NCI-H82 treated with DMSO at 0.1 percent for 48 hours (cell line): ENCODE measurements around the gene MYBPC1.

Experiments
- DNase-seq: peaks from one replicate; lab custom pipeline; 2025; ENCODE audit not compliant: unreplicated experiment; lab: John Stamatoyannopoulos, UW

The MYBPC1 gene

GRCh38 chr12:101599771-101600484 is 5.2 kb downstream of the MYBPC1 start:
- no peak for DNase-seq

DNA sequence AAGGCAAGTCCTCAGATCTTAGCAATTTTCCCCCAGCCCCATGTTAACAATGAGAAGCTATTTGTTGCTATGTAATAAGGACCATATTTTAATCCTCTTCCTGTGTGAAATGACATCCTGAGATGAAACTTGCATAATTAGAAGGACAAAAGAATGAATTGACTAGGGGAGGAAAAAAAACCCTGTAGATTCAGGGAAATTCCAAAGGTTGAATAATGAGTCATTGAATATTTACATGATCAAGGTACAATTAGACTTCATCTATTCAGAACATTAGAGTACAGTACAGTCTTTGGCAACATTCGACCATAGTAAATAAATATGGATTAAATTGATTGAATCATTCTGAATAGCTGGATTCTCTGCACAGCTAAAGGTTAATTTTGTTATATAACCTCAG is 9.4 kb downstream of the MYBPC1 start:
- DNase-seq, result no peak

GRCh38 chr12:101607894-101608293 is 13.1 kb downstream of the MYBPC1 start:
- DNase-seq, result no peak

GRCh38 chr12:101608301-101609133 is 13.7 kb downstream of the MYBPC1 start:
- no peak for DNase-seq

- DNase-seq, result no peak
Measured at GRCh38 chr12:101609198-101609597, 14.4 kb downstream of the MYBPC1 start.

- DNase-seq, result no peak
Measured at GRCh38 chr12:101612160-101612916, 17.6 kb downstream of the MYBPC1 start.

DNA sequence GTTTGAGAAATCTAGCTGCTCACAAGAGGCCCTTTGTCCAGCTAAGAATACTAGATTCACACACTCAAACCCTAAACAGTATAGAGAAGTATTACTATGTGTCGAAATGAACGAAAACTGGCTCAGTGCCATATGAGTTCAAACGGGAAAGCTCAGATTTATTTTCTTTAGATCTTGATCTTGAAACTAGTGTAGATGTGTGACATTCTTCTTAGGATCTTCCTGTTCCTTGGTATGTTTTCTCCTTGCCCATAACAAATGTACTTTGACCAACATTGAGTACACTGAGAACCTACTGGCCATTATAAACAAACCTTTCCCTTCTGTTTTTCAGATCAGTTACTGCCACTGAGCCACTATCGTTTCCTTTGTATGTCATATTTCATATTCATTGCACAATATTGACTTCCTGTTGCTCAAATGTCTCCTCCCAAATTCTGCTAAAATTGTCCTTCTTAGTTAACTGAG is 21.3 kb downstream of the MYBPC1 start:
- no peak for DNase-seq

DNA sequence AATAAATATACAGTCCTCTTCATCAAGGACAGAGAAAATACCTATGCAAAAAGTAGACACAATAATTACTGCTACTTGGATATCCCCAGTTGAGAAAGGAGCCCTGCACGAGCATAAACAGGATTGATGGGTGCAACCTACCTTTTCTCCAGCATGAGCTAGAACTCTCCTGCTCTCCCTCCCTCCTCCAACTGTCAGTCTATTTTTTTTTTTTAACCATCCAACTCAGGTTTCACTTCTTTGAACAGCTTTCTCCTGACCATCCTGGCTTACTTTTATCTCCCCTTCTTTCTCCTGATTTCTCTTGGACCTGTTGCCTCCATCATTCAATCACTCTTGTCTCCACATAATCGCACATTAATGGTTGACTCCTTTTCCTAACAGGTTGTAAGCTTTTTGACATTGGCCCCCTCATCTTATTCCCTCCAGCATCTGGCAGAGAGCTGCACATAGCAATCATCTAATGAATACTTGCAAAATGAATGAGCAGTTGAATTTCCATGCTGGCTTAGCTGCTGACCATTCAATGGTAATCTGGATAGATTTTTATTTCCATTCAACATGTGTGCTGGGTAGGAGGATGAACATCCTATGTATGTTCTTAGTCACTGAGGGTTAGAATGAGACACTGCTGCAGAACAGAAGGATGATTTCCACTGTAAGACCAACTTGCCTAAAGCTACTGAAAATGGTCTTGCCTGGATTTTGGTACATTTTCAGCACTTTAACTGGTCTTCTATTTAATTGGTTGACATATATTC is 24.4 kb downstream of the MYBPC1 start:
- DNase-seq, result no peak

- no peak for DNase-seq
Measured at GRCh38 chr12:101619858-101620761, 25.3 kb downstream of the MYBPC1 start.

DNA sequence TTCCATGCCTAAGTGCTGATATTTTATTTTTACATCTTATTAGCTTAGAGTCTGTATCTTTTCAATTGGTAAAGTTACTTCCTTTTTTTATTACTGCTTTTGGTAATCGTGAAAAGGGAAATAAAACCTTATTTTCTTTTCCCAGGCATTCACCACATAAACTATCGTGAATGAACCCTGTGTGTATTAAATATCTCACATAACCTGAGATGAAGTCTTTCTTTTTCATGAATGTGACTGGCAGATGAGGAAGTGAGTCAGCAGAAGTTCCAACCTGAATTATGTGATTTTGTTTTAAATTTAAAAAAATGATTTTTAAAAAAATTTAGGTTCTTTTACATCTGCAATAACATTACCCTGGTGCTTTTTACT is 26.0 kb downstream of the MYBPC1 start:
- no peak for DNase-seq

- DNase-seq, result no peak
Measured at GRCh38 chr12:101628676-101629075, 33.9 kb downstream of the MYBPC1 start.

GRCh38 chr12:101634724-101635123 is 40.0 kb downstream of the MYBPC1 start:
- DNase-seq, result no peak

DNA sequence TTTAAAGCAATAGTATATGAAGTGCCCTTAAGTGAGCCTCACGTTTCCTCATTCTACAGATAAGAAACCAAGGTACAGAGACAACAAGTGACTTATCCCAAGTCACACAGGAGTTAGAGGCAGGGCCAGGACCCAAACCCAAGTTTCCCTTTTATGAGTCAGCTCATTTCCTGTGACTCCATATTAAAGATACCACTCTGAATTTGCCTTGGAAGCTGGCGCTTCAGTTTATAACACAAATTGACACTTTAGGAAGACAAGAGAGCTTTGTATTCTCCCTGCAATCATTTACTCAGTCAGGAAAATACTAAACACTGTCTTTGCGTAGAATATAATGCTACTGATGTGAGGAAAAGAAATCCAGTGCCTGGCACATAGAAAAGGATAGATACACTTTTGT is 43.2 kb downstream of the MYBPC1 start:
- no peak for DNase-seq

DNA sequence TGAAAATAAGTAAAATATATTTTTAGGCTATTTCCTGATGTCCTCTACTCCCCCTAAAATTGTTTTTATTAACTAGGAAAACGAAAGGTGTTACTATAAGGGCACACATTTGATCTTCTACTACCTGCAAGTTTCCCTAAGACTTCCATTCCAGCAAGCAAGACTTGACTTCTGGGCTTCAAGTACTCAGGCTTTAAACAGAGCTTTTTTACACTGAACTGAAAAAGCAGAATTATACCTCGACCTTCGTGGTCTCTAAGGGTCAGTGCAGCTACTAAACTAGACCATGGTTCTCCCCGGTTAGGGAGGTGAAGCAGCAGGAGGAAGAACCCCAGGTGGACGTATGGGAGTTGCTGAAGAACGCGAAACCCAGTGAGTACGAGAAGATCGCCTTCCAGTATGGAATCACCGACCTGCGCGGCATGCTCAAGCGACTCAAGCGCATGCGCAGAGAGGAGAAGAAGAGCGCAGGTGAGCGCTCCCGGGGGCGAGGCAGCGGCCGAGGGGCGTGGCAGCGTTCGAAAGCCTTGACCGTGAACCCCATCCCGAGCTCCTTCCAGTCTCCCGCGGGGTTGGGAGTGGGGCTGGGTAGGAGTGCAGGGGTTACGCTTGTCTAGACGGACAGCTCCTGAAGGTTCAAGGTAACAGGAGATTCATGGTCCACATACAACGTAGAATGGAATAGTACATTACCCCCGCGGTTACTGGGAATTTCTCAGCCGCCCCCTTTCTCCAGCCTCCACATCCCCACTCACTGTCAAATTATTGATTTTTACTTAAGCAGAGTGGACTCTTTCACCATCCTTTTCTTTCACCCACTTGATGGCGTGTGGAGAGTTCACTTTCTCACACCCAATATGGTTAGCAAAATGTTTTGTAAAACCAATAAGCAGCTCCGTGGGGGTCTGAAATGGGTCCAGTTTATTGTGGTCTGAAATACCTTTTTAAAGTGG is 47.6 kb downstream of the MYBPC1 start:
- DNase-seq, result no peak

DNA sequence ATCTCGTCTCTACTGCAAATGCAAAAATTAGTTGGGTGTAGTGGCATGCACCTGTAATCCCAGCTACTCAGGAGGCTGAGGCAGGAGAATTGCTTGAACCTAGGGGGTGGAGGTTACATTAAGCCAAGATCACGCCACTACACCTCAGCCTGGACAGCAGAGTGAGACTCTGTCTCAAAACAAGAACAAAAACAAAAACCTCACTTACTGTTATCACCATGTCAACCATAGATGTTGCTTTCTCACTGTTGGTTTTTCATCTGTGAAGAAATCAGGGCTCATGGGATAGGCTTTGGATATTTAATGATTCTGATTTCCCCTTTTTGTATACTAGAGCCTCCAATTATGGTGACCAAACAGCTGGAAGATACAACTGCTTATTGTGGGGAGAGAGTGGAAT is 52.9 kb downstream of the MYBPC1 start:
- no peak for DNase-seq

DNA sequence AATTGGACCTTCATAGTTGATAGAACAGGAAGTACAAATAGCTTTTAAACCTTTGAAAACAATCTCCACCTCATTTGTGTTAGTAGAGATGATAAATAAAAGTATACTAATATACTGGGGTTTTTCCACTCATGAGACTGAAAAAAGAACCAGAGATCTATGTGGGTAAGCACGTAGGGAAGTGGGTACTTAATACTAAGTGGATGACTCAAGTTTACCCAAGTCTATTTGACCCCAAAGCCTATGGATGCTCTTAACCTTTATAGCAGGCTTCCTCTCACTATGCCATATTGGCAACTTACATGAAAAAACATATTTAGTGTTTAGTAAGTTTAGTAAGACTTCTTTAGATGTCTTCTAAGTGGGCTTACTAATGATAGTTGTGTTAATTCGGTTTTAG is 53.4 kb downstream of the MYBPC1 start:
- DNase-seq, result no peak

- DNase-seq, result no peak
Measured at GRCh38 chr12:101650346-101651117, 55.8 kb downstream of the MYBPC1 start.

- DNase-seq, result no peak
Measured at GRCh38 chr12:101653030-101653429, 58.3 kb downstream of the MYBPC1 start.
